ENCODE measurements around the gene DNAH3.

GRCh38 chr16:21169249-21169981 is 18.8 kb upstream of the DNAH3 start:
- no peak for TF ChIP-seq CTCF (IDR thresholded peaks at IDR 0.05; ENCODE audit: low read depth, low read length)
- no peak for TF ChIP-seq EZH2phosphoT487 (IDR thresholded peaks at IDR 0.05; ENCODE audit: low read depth)
